Fibroblast of lung (primary cell): ENCODE measurements around the gene PAQR6. TPM values are rescaled to one million over a fixed set of nuclear protein-coding genes. Genes with fewer than 3 reads are reported as not detected.

Experiments
- DNase-seq, 2 donors: peaks; one replicate each; pipeline versions ENCODE4 v3.0.0 to v3.0.0-alpha.2; 2010; ENCODE audit warnings: low read depth in 2 of 2
- H2AFZ ChIP-seq: 2 replicates; pipeline ENCODE4 v1.5.1; 2012; ENCODE audit warnings: low read length, control low read depth, inconsistent platforms
- H3K27ac ChIP-seq: 2 replicates; pipeline ENCODE4 v1.5.1; 2011; ENCODE audit warnings: low read length, control low read depth; ENCODE audit not compliant: insufficient read depth
- H3K27me3 ChIP-seq: 2 replicates; pipeline ENCODE4 v1.5.1; 2011; ENCODE audit warnings: mild to moderate bottlenecking, low read length; ENCODE audit not compliant: control insufficient read depth, insufficient read depth
- H3K36me3 ChIP-seq: 2 replicates; pipeline ENCODE4 v1.5.1; 2011; ENCODE audit warnings: low read length; ENCODE audit not compliant: control insufficient read depth, insufficient read depth
- H3K4me1 ChIP-seq: 2 replicates; pipeline ENCODE4 v1.5.1; 2011; ENCODE audit warnings: low read length; ENCODE audit not compliant: control insufficient read depth, insufficient read depth; ENCODE audit errors: extremely low read depth
- H3K4me2 ChIP-seq: 2 replicates; pipeline ENCODE4 v1.5.1; 2011; ENCODE audit warnings: low read length, control low read depth; ENCODE audit not compliant: insufficient read depth; ENCODE audit errors: extremely low read depth
- H3K4me3 ChIP-seq, 4 experiments: fragments of 200-600 bp in 1 of 4; sonication (generic) in 1 of 4; replicated peaks in 1 of 4; 2 replicates each; pipeline ENCODE4 v1.5.1; 2011 to 2016; ENCODE audit warnings: low read length in 4 of 4, low read depth in 3 of 4, mild to moderate bottlenecking in 3 of 4, control low read depth in 2 of 4, inconsistent platforms in 1 of 4, mixed read lengths in 1 of 4; ENCODE audit not compliant: insufficient read depth in 1 of 4; ENCODE audit errors: control extremely low read depth in 1 of 4
- H3K79me2 ChIP-seq: 2 replicates; pipeline ENCODE4 v1.5.1; 2012; ENCODE audit warnings: mild to moderate bottlenecking, low read length, inconsistent platforms; ENCODE audit not compliant: control insufficient read depth, insufficient read depth
- H3K9ac ChIP-seq: 2 replicates; pipeline ENCODE4 v1.5.1; 2011; ENCODE audit warnings: mild to moderate bottlenecking, low read length, control low read depth; ENCODE audit not compliant: insufficient read depth
- H3K9me3 ChIP-seq: 2 replicates; pipeline ENCODE4 v1.5.1; 2012; ENCODE audit warnings: low read depth, low read length; ENCODE audit not compliant: control insufficient read depth, insufficient read depth
- H4K20me1 ChIP-seq: 2 replicates; pipeline ENCODE4 v1.5.1; 2011; ENCODE audit warnings: low read length; ENCODE audit not compliant: control insufficient read depth, insufficient read depth; ENCODE audit errors: extremely low read depth
- EZH2 ChIP-seq: IDR thresholded peaks from 2 replicates; pipeline ENCODE4 v1.5.1; 2012; ENCODE audit warnings: low read length, control low read depth, mild to moderate bottlenecking; ENCODE audit errors: missing control alignments
- polyA plus RNA-seq, 2 donors: library from polyadenylated mRNA; depleted of rRNA in 1 of 2; stranded (reverse) in 1 of 2; unstranded in 1 of 2; fragments of >200 nt; gene quantifications; 2 replicates each; pipeline ENCODE4 v1.2.1, GENCODE V29; 2011 to 2012; ENCODE audit warnings: missing spikeins in 1 of 2
- total RNA-seq: library from RNA; depleted of rRNA; stranded (reverse); fragments of >200 nt; gene quantifications from 2 replicates; pipeline ENCODE4 v1.2.1, GENCODE V29; 2014
- TF ChIP-seq, protein P1 (sequence below), 2 donors: IDR thresholded peaks in 1 of 2; conservative IDR thresholded peaks in 1 of 2; 1 replicate in 1 of 2; 2 replicates in 1 of 2; pipeline ENCODE4 v1.5.1; 2011 to 2012; ENCODE audit warnings: low read length in 2 of 2, control low read depth in 1 of 2, inconsistent platforms in 1 of 2, low read depth in 1 of 2, mild to moderate bottlenecking in 1 of 2

The PAQR6 gene
- total and polyA plus RNA-seq, 2 donors (not counting 1 experiment from before 2014, with no cell fraction given) = 0.17 to 0.33 TPM

DNA sequence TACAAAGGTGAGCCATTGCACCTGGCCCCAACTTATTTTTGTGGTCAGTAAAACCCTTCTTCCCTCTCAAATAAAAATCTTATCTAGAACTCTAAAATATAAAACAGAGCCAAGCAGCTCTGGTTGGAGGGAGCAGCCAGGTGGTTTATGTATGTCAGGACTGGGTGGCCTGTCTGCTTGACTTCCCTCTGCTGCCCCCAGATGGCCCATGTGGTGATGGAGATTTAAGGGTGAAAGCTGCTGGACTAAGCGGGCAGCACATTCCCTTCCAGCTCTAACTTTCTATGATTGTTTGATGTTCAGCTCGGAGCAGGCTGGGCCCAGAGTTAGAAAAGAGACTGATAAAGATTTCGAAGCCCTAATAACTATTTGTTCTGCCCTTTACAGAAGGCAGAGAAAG, 11.9 kb upstream of the PAQR6 start:
- no peak overlapping the region for H3K4me2 ChIP-seq
- H2AFZ ChIP-seq = no peak overlapping the region
- TF ChIP-seq, protein P1, sequence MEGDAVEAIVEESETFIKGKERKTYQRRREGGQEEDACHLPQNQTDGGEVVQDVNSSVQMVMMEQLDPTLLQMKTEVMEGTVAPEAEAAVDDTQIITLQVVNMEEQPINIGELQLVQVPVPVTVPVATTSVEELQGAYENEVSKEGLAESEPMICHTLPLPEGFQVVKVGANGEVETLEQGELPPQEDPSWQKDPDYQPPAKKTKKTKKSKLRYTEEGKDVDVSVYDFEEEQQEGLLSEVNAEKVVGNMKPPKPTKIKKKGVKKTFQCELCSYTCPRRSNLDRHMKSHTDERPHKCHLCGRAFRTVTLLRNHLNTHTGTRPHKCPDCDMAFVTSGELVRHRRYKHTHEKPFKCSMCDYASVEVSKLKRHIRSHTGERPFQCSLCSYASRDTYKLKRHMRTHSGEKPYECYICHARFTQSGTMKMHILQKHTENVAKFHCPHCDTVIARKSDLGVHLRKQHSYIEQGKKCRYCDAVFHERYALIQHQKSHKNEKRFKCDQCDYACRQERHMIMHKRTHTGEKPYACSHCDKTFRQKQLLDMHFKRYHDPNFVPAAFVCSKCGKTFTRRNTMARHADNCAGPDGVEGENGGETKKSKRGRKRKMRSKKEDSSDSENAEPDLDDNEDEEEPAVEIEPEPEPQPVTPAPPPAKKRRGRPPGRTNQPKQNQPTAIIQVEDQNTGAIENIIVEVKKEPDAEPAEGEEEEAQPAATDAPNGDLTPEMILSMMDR (conservative IDR thresholded peaks at IDR 0.05 in 1 of 2, IDR thresholded peaks at IDR 0.05 in 1 of 2; ENCODE audit: low read depth in 1 of 2, low read length in 2 of 2) = peak in 1 of 2 donors; percentile 22
- no peak for TF ChIP-seq EZH2
- peaks cover 11% of the 10 kb centered on the region for H3K4me1 ChIP-seq
- no peaks in the 10 kb centered on the region for H3K27me3 ChIP-seq
- peaks cover 35% of the 10 kb centered on the region for H3K36me3 ChIP-seq
- no peaks in the 10 kb centered on the region for H3K9me3 ChIP-seq
- H3K79me2 ChIP-seq = no peaks in the 10 kb centered on the region
- DNase-seq = no peak
- no peak overlapping the region for H3K9ac ChIP-seq
- H3K4me3 ChIP-seq = no peak overlapping the region
- peaks cover 2% of the 10 kb centered on the region for H4K20me1 ChIP-seq
- no peak overlapping the region for H3K27ac ChIP-seq

DNA sequence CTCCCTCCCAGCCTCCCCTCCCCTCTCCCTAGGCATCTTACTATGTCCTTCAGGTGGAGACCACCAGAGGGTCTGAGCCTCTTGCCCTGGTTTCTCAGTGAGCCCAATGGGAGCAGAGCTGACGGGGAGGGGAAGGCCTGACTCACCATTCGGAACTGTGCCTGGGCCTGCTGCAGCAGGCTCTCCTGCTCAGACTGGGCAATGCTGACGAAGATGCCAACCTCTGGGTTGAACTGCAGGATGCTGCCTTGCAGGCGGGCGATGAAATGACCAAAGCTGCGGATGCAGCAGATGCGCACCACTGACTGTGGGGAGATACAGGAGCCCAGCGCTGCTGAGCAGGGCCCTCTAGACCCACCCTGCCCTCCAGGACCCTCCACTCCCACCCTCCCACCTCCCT, 11.0 kb upstream of the PAQR6 start:
- H4K20me1 ChIP-seq = peaks cover 2% of the 10 kb centered on the region

DNA sequence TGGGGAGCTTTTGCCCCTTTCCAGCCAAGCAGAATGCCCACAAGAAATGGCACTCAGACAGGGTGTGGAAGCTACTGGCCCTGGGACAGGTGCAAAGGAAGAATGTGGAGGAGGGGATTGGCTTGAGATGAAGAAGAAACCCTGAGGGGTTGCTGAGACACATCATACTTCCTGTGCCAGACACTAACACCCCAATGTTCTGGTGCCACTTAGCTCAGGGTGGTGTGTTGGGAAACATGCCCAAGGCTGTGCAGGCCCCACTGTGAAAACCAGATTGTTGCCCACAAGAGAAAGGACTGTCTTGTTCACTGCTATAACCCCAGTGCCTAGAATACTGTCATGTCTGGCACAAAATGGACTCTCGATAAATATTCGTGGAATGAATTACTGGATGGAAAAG, 9.9 kb upstream of the PAQR6 start:
- Histone ChIP-seq H3K36me3 (peaks cover 36% of the 10 kb centered on the region), H3K27me3 (no peaks in the 10 kb centered on the region), H3K27ac (no peak overlapping the region), H3K4me1 (peaks cover 4% of the 10 kb centered on the region), H2AFZ (no peak overlapping the region), H3K9me3 (no peaks in the 10 kb centered on the region), H3K4me3 (no peak overlapping the region), H3K79me2 (no peaks in the 10 kb centered on the region), H3K9ac (no peak overlapping the region), H4K20me1 (peaks cover 2% of the 10 kb centered on the region), H3K4me2 (no peak overlapping the region)
- no peak for DNase-seq
- TF ChIP-seq, protein P1 (conservative IDR thresholded peaks at IDR 0.05 in 1 of 2, IDR thresholded peaks at IDR 0.05 in 1 of 2; ENCODE audit: low read depth in 1 of 2, low read length in 2 of 2) = no peak
- no peak for TF ChIP-seq EZH2

More for the DNA sequence above, 11.0 kb upstream of the PAQR6 start:
- no peak overlapping the region for H3K9ac ChIP-seq
- peaks cover 11% of the 10 kb centered on the region for H3K4me1 ChIP-seq
- H3K4me2 ChIP-seq = no peak overlapping the region
- no peak overlapping the region for H3K4me3 ChIP-seq
- H3K27ac ChIP-seq = no peak overlapping the region
- no peaks in the 10 kb centered on the region for H3K79me2 ChIP-seq
- DNase-seq = no peak
- H3K9me3 ChIP-seq = no peaks in the 10 kb centered on the region
- TF ChIP-seq, protein P1 (conservative IDR thresholded peaks at IDR 0.05 in 1 of 2, IDR thresholded peaks at IDR 0.05 in 1 of 2; ENCODE audit: low read depth in 1 of 2, low read length in 2 of 2) = no peak
- TF ChIP-seq EZH2 = no peak
- no peaks in the 10 kb centered on the region for H3K27me3 ChIP-seq
- no peak overlapping the region for H2AFZ ChIP-seq
- H3K36me3 ChIP-seq = peaks cover 35% of the 10 kb centered on the region
